Mesenchymal stem cell (in vitro differentiated cells and primary cell): Measurements from ENCODE around the gene U2AF2.

Experiments
- DNase-seq: peaks from one replicate; pipeline ENCODE4 v3.0.0-alpha.2; 2013
- H2AFZ ChIP-seq: one replicate; pipeline ENCODE4 v1.6.1; 2013; ENCODE audit warnings: low read depth, mild to moderate bottlenecking, control low read depth, inconsistent platforms, low read length, moderate library complexity
- H2AK5ac ChIP-seq: 2 replicates; pipeline ENCODE4 v1.6.1; 2013; ENCODE audit warnings: low read length, moderate library complexity, mild to moderate bottlenecking, inconsistent platforms; ENCODE audit not compliant: severe bottlenecking
- H2BK120ac ChIP-seq: one replicate; pipeline ENCODE4 v1.6.1; 2013; ENCODE audit warnings: low read depth, mild to moderate bottlenecking, inconsistent platforms, low read length, moderate library complexity
- H2BK12ac ChIP-seq, 2 experiments: one replicate each; pipeline ENCODE4 v1.6.1; 2013; ENCODE audit warnings: inconsistent platforms in 2 of 2, low read length in 2 of 2, mild to moderate bottlenecking in 2 of 2, moderate library complexity in 2 of 2, control low read depth in 1 of 2
- H2BK15ac ChIP-seq: one replicate; pipeline ENCODE4 v1.6.1; 2013; ENCODE audit warnings: mild to moderate bottlenecking, low read depth, inconsistent platforms; ENCODE audit not compliant: poor library complexity, severe bottlenecking
- H2BK5ac ChIP-seq: 2 replicates; pipeline ENCODE4 v1.6.1; 2013; ENCODE audit warnings: low read depth, mild to moderate bottlenecking, low read length, control low read depth, inconsistent platforms; ENCODE audit not compliant: poor library complexity, severe bottlenecking
- H3K14ac ChIP-seq, 2 experiments: one replicate each; pipeline ENCODE4 v1.6.1; 2013; ENCODE audit warnings: inconsistent platforms in 2 of 2, low read length in 2 of 2, control low read depth in 1 of 2, mild to moderate bottlenecking in 1 of 2, moderate library complexity in 1 of 2
- H3K18ac ChIP-seq, 2 experiments: one replicate each; pipeline ENCODE4 v1.6.1; 2013; ENCODE audit warnings: inconsistent platforms in 2 of 2, low read length in 2 of 2, control low read depth in 1 of 2, low read depth in 1 of 2, mild to moderate bottlenecking in 1 of 2
- H3K23ac ChIP-seq, 2 experiments: one replicate each; pipeline ENCODE4 v1.6.1; 2013; ENCODE audit warnings: inconsistent platforms in 2 of 2, low read length in 2 of 2, mild to moderate bottlenecking in 2 of 2, moderate library complexity in 2 of 2, control low read depth in 1 of 2
- H3K27ac ChIP-seq: 2 replicates; pipeline ENCODE4 v1.5.1; 2013; ENCODE audit warnings: mild to moderate bottlenecking, moderate library complexity, low read length, control low read depth, inconsistent platforms; ENCODE audit not compliant: poor library complexity, severe bottlenecking
- H3K27me3 ChIP-seq, 2 experiments: 2 replicates each; pipeline versions ENCODE4 v1.6.1 to v1.7.0; 2013; ENCODE audit warnings: low read length in 2 of 2, mild to moderate bottlenecking in 2 of 2, moderate library complexity in 2 of 2, control low read depth in 1 of 2, inconsistent platforms in 1 of 2; ENCODE audit not compliant: control insufficient read depth in 1 of 2, insufficient read depth in 1 of 2
- H3K36me3 ChIP-seq, 2 experiments: 2 replicates each; pipeline versions ENCODE4 v1.6.1 to v1.7.0; 2013; ENCODE audit warnings: low read length in 2 of 2, control low read depth in 1 of 2, inconsistent platforms in 1 of 2, low read depth in 1 of 2, mild to moderate bottlenecking in 1 of 2; ENCODE audit not compliant: insufficient read depth in 2 of 2, control insufficient read depth in 1 of 2
- H3K4ac ChIP-seq, 2 experiments: one replicate each; pipeline ENCODE4 v1.6.1; 2013; ENCODE audit warnings: inconsistent platforms in 2 of 2, low read length in 2 of 2, mild to moderate bottlenecking in 2 of 2, moderate library complexity in 2 of 2, control low read depth in 1 of 2, low read depth in 1 of 2
- H3K4me1 ChIP-seq: 2 replicates; pipeline ENCODE4 v1.6.1; 2013; ENCODE audit warnings: low read depth, low read length, control low read depth; ENCODE audit not compliant: control insufficient read depth, insufficient read depth
- H3K4me2 ChIP-seq: 2 replicates; pipeline ENCODE4 v1.6.1; 2013; ENCODE audit warnings: low read length, mild to moderate bottlenecking, inconsistent platforms; ENCODE audit not compliant: poor library complexity, severe bottlenecking
- H3K4me3 ChIP-seq, 2 experiments: 2 replicates each; pipeline versions ENCODE4 v1.5.1 to v1.7.0; 2013; ENCODE audit warnings: low read length in 2 of 2, mild to moderate bottlenecking in 2 of 2, control low read depth in 1 of 2, low read depth in 1 of 2; ENCODE audit not compliant: insufficient read depth in 1 of 2
- H3K79me1 ChIP-seq: replicated peaks from 2 replicates; pipeline ENCODE4 v1.6.1; 2013; ENCODE audit warnings: mild to moderate bottlenecking, control low read depth, low read length, inconsistent platforms; ENCODE audit not compliant: poor library complexity, severe bottlenecking
- H3K9ac ChIP-seq: 2 replicates; pipeline ENCODE4 v1.7.0; 2013; ENCODE audit warnings: mild to moderate bottlenecking, low read length, moderate library complexity
- H3K9me3 ChIP-seq: 2 replicates; pipeline ENCODE4 v1.7.0; 2013; ENCODE audit warnings: mild to moderate bottlenecking, low read length; ENCODE audit not compliant: control insufficient read depth
- H4K8ac ChIP-seq: one replicate; pipeline ENCODE4 v1.6.1; 2013; ENCODE audit warnings: inconsistent platforms, mild to moderate bottlenecking, low read length, moderate library complexity
- H4K91ac ChIP-seq: one replicate; pipeline ENCODE4 v1.6.1; 2013; ENCODE audit warnings: mild to moderate bottlenecking, low read length, inconsistent platforms
- WGBS: methylation state at CpG from one replicate; pipeline ENCODE4 v1.1.7; 2013; ENCODE audit warnings: mixed read lengths; 5-methylcytosine and 5-hydroxymethylcytosine counted together

U2AF2 gene

GRCh38 chr19:55676889-55677505 lies 22.2 kb downstream of the U2AF2 start:
- H3K36me3 ChIP-seq = peaks cover 50 to 59% of the 10 kb centered on the region in 2 experiments
- peak overlapping the region; percentile 20 for H4K8ac ChIP-seq
- H4K91ac ChIP-seq = no peak overlapping the region
- no peaks in the 10 kb centered on the region for H3K9me3 ChIP-seq
- peak overlapping the region; percentile 35 for H3K4me2 ChIP-seq
- no peak overlapping the region for H2BK15ac ChIP-seq
- H3K27me3 ChIP-seq = no peaks in the 10 kb centered on the region
- H3K14ac ChIP-seq = no peak overlapping the region
- DNase-seq = no peak
- H3K79me1 ChIP-seq = peaks cover 2% of the 10 kb centered on the region
- 92% methylated on average over 7 of the region's 7 CpGs for WGBS
- H2AK5ac ChIP-seq = peak overlapping the region; percentile 21
- H3K4ac ChIP-seq = no peak overlapping the region
- no peak overlapping the region for H3K27ac ChIP-seq
- no peak overlapping the region for H2AFZ ChIP-seq
- no peak overlapping the region for H2BK12ac ChIP-seq
- H2BK120ac ChIP-seq = no peak overlapping the region
- H2BK5ac ChIP-seq = no peak overlapping the region
- peak overlapping the region in 1 of 2 experiments; percentile 96 for H3K4me3 ChIP-seq
- peaks cover 48% of the 10 kb centered on the region for H3K4me1 ChIP-seq
- H3K9ac ChIP-seq = peak overlapping the region; percentile 97
- H3K18ac ChIP-seq = no peak overlapping the region
- H3K23ac ChIP-seq = peak overlapping the region in 1 of 2 experiments; percentile 10

GRCh38 chr19:55677572-55678028 lies 22.8 kb downstream of the U2AF2 start:
- no peak overlapping the region for H4K91ac ChIP-seq
- H2BK12ac ChIP-seq = no peak overlapping the region
- H3K14ac ChIP-seq = no peak overlapping the region
- no peaks in the 10 kb centered on the region for H3K9me3 ChIP-seq
- H3K27me3 ChIP-seq = no peaks in the 10 kb centered on the region
- no peak overlapping the region for H2AFZ ChIP-seq
- H3K79me1 ChIP-seq = peaks cover 2% of the 10 kb centered on the region
- no peak overlapping the region for H2AK5ac ChIP-seq
- no peak for DNase-seq
- H2BK15ac ChIP-seq = no peak overlapping the region
- H3K4me2 ChIP-seq = no peak overlapping the region
- H3K23ac ChIP-seq = no peak overlapping the region
- peak overlapping the region; percentile 97 for H3K9ac ChIP-seq
- H4K8ac ChIP-seq = no peak overlapping the region
- no peak overlapping the region for H2BK5ac ChIP-seq
- peaks cover 54 to 62% of the 10 kb centered on the region in 2 experiments for H3K36me3 ChIP-seq
- no peak overlapping the region for H2BK120ac ChIP-seq
- no peak overlapping the region for H3K4ac ChIP-seq
- H3K4me1 ChIP-seq = peaks cover 51% of the 10 kb centered on the region
- 64% methylated on average over 6 of the region's 6 CpGs for WGBS
- no peak overlapping the region for H3K18ac ChIP-seq
- no peak overlapping the region for H3K27ac ChIP-seq
- peak overlapping the region in 1 of 2 experiments; percentile 96 for H3K4me3 ChIP-seq

GRCh38 chr19:55678121-55678671 lies 23.4 kb downstream of the U2AF2 start:
- Histone ChIP-seq H3K9me3 (no peaks in the 10 kb centered on the region), H3K27ac (no peak overlapping the region)

GRCh38 chr19:55679343-55680257 lies 24.8 kb downstream of the U2AF2 start:
- Histone ChIP-seq H3K9me3 (no peaks in the 10 kb centered on the region), H3K36me3 (peaks cover 56 to 67% of the 10 kb centered on the region in 2 experiments), H3K4me2 (no peak overlapping the region), H3K27ac (no peak overlapping the region), H3K23ac (no peak overlapping the region), H3K27me3 (no peaks in the 10 kb centered on the region), H3K9ac (no peak overlapping the region), H2BK5ac (no peak overlapping the region), H2AK5ac (no peak overlapping the region), H4K91ac (no peak overlapping the region), H2BK120ac (no peak overlapping the region), H3K4ac (no peak overlapping the region), H3K4me3 (no peak overlapping the region), H3K18ac (no peak overlapping the region), H2BK15ac (no peak overlapping the region), H3K14ac (no peak overlapping the region), H3K4me1 (peaks cover 49% of the 10 kb centered on the region), H2BK12ac (no peak overlapping the region), H3K79me1 (peaks cover 4% of the 10 kb centered on the region), H2AFZ (no peak overlapping the region), H4K8ac (no peak overlapping the region)
- 79% methylated on average over 24 of the region's 24 CpGs for WGBS
- DNase-seq = no peak

More at GRCh38 chr19:55678121-55678671, 23.4 kb downstream of the U2AF2 start:
- Histone ChIP-seq H2BK15ac (no peak overlapping the region), H3K4me1 (peaks cover 51% of the 10 kb centered on the region), H3K4me2 (no peak overlapping the region), H3K18ac (no peak overlapping the region), H2BK12ac (no peak overlapping the region), H3K36me3 (peaks cover 54 to 62% of the 10 kb centered on the region in 2 experiments), H3K9ac (peak overlapping the region; percentile 97), H3K4me3 (no peak overlapping the region), H3K79me1 (peaks cover 2% of the 10 kb centered on the region), H2AFZ (no peak overlapping the region), H2BK5ac (no peak overlapping the region), H2BK120ac (no peak overlapping the region), H3K14ac (no peak overlapping the region), H3K27me3 (no peaks in the 10 kb centered on the region), H2AK5ac (no peak overlapping the region), H3K23ac (no peak overlapping the region), H4K8ac (no peak overlapping the region), H3K4ac (no peak overlapping the region), H4K91ac (peak overlapping the region; percentile 43)
- no peak for DNase-seq
- 97% methylated on average over 21 of the region's 21 CpGs for WGBS
